ENCODE measurements around the gene VSTM5.

Gene VSTM5

GRCh38 chr11:93829598-93829997 is 20.8 kb downstream of the VSTM5 start:
- Histone ChIP-seq H3K14ac (ENCODE audit: low read length) (no peak overlapping the region), H3K4me3 (ENCODE audit: low read length in 2 of 2) (no peak overlapping the region), H3K9ac (ENCODE audit: low read depth, low read length, poor library complexity) (no peak overlapping the region), H2AK5ac (ENCODE audit: low read depth, low read length) (no peak overlapping the region), H3K23ac (ENCODE audit: low read depth, low read length, poor library complexity) (no peak overlapping the region), H2BK5ac (ENCODE audit: low read length) (no peak overlapping the region), H4K8ac (ENCODE audit: low read depth, low read length) (no peak overlapping the region), H3K18ac (ENCODE audit: low read length) (no peak overlapping the region), H3K27ac (replicated peaks; ENCODE audit: low read length) (no peak overlapping the region), H3K4me2 (ENCODE audit: insufficient read depth, low read length, poor library complexity, severe bottlenecking) (no peak overlapping the region), H3K9me3 (replicated peaks in 1 of 2; ENCODE audit: control insufficient read depth in 2 of 2, insufficient read depth in 1 of 2, low read depth in 1 of 2, low read length in 2 of 2) (no peaks in the 10 kb centered on the region), H3K27me3 (ENCODE audit: control insufficient read depth in 3 of 3, insufficient read depth in 3 of 3, low read depth in 1 of 3, low read length in 3 of 3) (no peaks in the 10 kb centered on the region), H3K36me3 (replicated peaks in 1 of 2; ENCODE audit: control insufficient read depth in 2 of 2, insufficient read depth in 2 of 2, low read length in 2 of 2) (no peaks in the 10 kb centered on the region), H3K4ac (ENCODE audit: low read length) (no peak overlapping the region), H2BK12ac (ENCODE audit: low read length) (no peak overlapping the region), H2BK15ac (ENCODE audit: low read length) (no peak overlapping the region), H2BK120ac (ENCODE audit: low read depth, low read length) (no peak overlapping the region), H4K91ac (ENCODE audit: low read depth, low read length, poor library complexity) (no peak overlapping the region), H2AFZ (ENCODE audit: low read length) (no peak overlapping the region), H3K4me1 (ENCODE audit: control insufficient read depth in 2 of 2, insufficient read depth in 1 of 2, low read depth in 1 of 2, low read length in 2 of 2) (no peaks in the 10 kb centered on the region), H3K79me1 (ENCODE audit: low read depth, low read length) (no peaks in the 10 kb centered on the region)
- no CpG with 5 or more reads among the region's 3 CpGs for WGBS, 2 donors (ENCODE audit: extremely low coverage in 2 of 2, insufficient read length in 2 of 2, insufficient replicate concordance in 1 of 2)
- no peak for DNase-seq (ENCODE audit: low spot score)

DNA sequence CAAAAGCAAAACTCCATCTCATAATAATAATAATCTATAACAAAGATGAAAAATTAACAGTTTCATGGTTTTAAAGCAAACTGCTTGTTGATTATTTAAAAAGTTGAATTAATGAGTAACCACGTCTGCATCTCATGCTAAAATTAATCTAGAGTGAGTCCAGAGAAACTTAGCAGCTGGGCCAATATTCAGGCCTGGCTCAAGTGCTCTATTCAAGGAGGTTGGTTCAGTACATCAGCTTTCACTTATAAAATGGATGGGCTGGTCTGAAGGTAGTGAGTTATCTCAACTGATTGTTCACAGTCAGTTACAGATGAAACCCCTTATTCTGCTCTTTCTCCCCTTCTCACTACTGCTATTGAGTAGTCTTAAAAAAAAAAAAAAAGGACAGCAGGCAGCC is 23.1 kb downstream of the VSTM5 start:
- Histone ChIP-seq H3K4me3 (ENCODE audit: low read length in 2 of 2) (no peak overlapping the region), H3K27me3 (ENCODE audit: control insufficient read depth in 3 of 3, insufficient read depth in 3 of 3, low read depth in 1 of 3, low read length in 3 of 3) (no peaks in the 10 kb centered on the region), H3K36me3 (replicated peaks in 1 of 2; ENCODE audit: control insufficient read depth in 2 of 2, insufficient read depth in 2 of 2, low read length in 2 of 2) (no peaks in the 10 kb centered on the region), H2BK15ac (ENCODE audit: low read length) (no peak overlapping the region), H3K9ac (ENCODE audit: low read depth, low read length, poor library complexity) (no peak overlapping the region), H2AK5ac (ENCODE audit: low read depth, low read length) (no peak overlapping the region), H4K91ac (ENCODE audit: low read depth, low read length, poor library complexity) (no peak overlapping the region), H4K8ac (ENCODE audit: low read depth, low read length) (no peak overlapping the region), H3K4me1 (ENCODE audit: control insufficient read depth in 2 of 2, insufficient read depth in 1 of 2, low read depth in 1 of 2, low read length in 2 of 2) (no peaks in the 10 kb centered on the region), H3K23ac (ENCODE audit: low read depth, low read length, poor library complexity) (no peak overlapping the region), H3K4ac (ENCODE audit: low read length) (no peak overlapping the region), H2BK12ac (ENCODE audit: low read length) (no peak overlapping the region), H2AFZ (ENCODE audit: low read length) (no peak overlapping the region), H2BK120ac (ENCODE audit: low read depth, low read length) (no peak overlapping the region), H3K27ac (replicated peaks; ENCODE audit: low read length) (no peak overlapping the region), H3K79me1 (ENCODE audit: low read depth, low read length) (no peaks in the 10 kb centered on the region), H3K9me3 (replicated peaks in 1 of 2; ENCODE audit: control insufficient read depth in 2 of 2, insufficient read depth in 1 of 2, low read depth in 1 of 2, low read length in 2 of 2) (no peaks in the 10 kb centered on the region), H3K4me2 (ENCODE audit: insufficient read depth, low read length, poor library complexity, severe bottlenecking) (no peak overlapping the region), H2BK5ac (ENCODE audit: low read length) (no peak overlapping the region), H3K14ac (ENCODE audit: low read length) (no peak overlapping the region), H3K18ac (ENCODE audit: low read length) (no peak overlapping the region)
- no CpG with 5 or more reads among the region's 1 CpG for WGBS, 2 donors (ENCODE audit: extremely low coverage in 2 of 2, insufficient read length in 2 of 2, insufficient replicate concordance in 1 of 2)
- no peak for DNase-seq (ENCODE audit: low spot score)

GRCh38 chr11:93823210-93823609 is 27.2 kb downstream of the VSTM5 start:
- Histone ChIP-seq H4K91ac (ENCODE audit: low read depth, low read length, poor library complexity) (no peak overlapping the region), H3K4me3 (ENCODE audit: low read length in 2 of 2) (no peak overlapping the region), H3K9me3 (replicated peaks in 1 of 2; ENCODE audit: control insufficient read depth in 2 of 2, insufficient read depth in 1 of 2, low read depth in 1 of 2, low read length in 2 of 2) (no peaks in the 10 kb centered on the region), H2BK120ac (ENCODE audit: low read depth, low read length) (no peak overlapping the region), H3K4me1 (ENCODE audit: control insufficient read depth in 2 of 2, insufficient read depth in 1 of 2, low read depth in 1 of 2, low read length in 2 of 2) (peaks cover 7 to 20% of the 10 kb centered on the region in 2 donors), H3K4ac (ENCODE audit: low read length) (no peak overlapping the region), H3K23ac (ENCODE audit: low read depth, low read length, poor library complexity) (no peak overlapping the region), H3K18ac (ENCODE audit: low read length) (no peak overlapping the region), H2BK15ac (ENCODE audit: low read length) (no peak overlapping the region), H2AK5ac (ENCODE audit: low read depth, low read length) (no peak overlapping the region), H3K36me3 (replicated peaks in 1 of 2; ENCODE audit: control insufficient read depth in 2 of 2, insufficient read depth in 2 of 2, low read length in 2 of 2) (no peaks in the 10 kb centered on the region), H3K4me2 (ENCODE audit: insufficient read depth, low read length, poor library complexity, severe bottlenecking) (no peak overlapping the region), H3K9ac (ENCODE audit: low read depth, low read length, poor library complexity) (no peak overlapping the region), H2BK5ac (ENCODE audit: low read length) (no peak overlapping the region), H3K27ac (replicated peaks; ENCODE audit: low read length) (no peak overlapping the region), H3K27me3 (ENCODE audit: control insufficient read depth in 3 of 3, insufficient read depth in 3 of 3, low read depth in 1 of 3, low read length in 3 of 3) (peaks cover 0 to 2% (median 0%) of the 10 kb centered on the region in 3 experiments), H3K14ac (ENCODE audit: low read length) (no peak overlapping the region), H3K79me1 (ENCODE audit: low read depth, low read length) (no peaks in the 10 kb centered on the region), H4K8ac (ENCODE audit: low read depth, low read length) (no peak overlapping the region), H2AFZ (ENCODE audit: low read length) (no peak overlapping the region), H2BK12ac (ENCODE audit: low read length) (no peak overlapping the region)
- no CpG with 5 or more reads among the region's 4 CpGs for WGBS, 2 donors (ENCODE audit: extremely low coverage in 2 of 2, insufficient read length in 2 of 2, insufficient replicate concordance in 1 of 2)
- no peak for DNase-seq (ENCODE audit: low spot score)

- no peak overlapping the region for H2BK120ac ChIP-seq (ENCODE audit: low read depth, low read length)
- no peak overlapping the region for H3K4me3 ChIP-seq (ENCODE audit: low read length in 2 of 2)
- H3K14ac ChIP-seq (ENCODE audit: low read length): no peak overlapping the region
- no peak overlapping the region for H2BK5ac ChIP-seq (ENCODE audit: low read length)
- H3K36me3 ChIP-seq (replicated peaks in 1 of 2; ENCODE audit: control insufficient read depth in 2 of 2, insufficient read depth in 2 of 2, low read length in 2 of 2): peaks cover 0 to 2% of the 10 kb centered on the region in 2 donors
- no peak for DNase-seq (ENCODE audit: low spot score)
- H3K23ac ChIP-seq (ENCODE audit: low read depth, low read length, poor library complexity): no peak overlapping the region
- H2AK5ac ChIP-seq (ENCODE audit: low read depth, low read length): no peak overlapping the region
- peaks cover 7 to 20% of the 10 kb centered on the region in 2 donors for H3K4me1 ChIP-seq (ENCODE audit: control insufficient read depth in 2 of 2, insufficient read depth in 1 of 2, low read depth in 1 of 2, low read length in 2 of 2)
- H3K79me1 ChIP-seq (ENCODE audit: low read depth, low read length): no peaks in the 10 kb centered on the region
- H2AFZ ChIP-seq (ENCODE audit: low read length): no peak overlapping the region
- H3K4ac ChIP-seq (ENCODE audit: low read length): no peak overlapping the region
- H3K9ac ChIP-seq (ENCODE audit: low read depth, low read length, poor library complexity): no peak overlapping the region
- H2BK12ac ChIP-seq (ENCODE audit: low read length): no peak overlapping the region
- no peak overlapping the region for H3K4me2 ChIP-seq (ENCODE audit: insufficient read depth, low read length, poor library complexity, severe bottlenecking)
- no peaks in the 10 kb centered on the region for H3K9me3 ChIP-seq (replicated peaks in 1 of 2; ENCODE audit: control insufficient read depth in 2 of 2, insufficient read depth in 1 of 2, low read depth in 1 of 2, low read length in 2 of 2)
- H3K27me3 ChIP-seq (ENCODE audit: control insufficient read depth in 3 of 3, insufficient read depth in 3 of 3, low read depth in 1 of 3, low read length in 3 of 3): peaks cover 0 to 2% (median 0%) of the 10 kb centered on the region in 3 experiments
- H4K8ac ChIP-seq (ENCODE audit: low read depth, low read length): no peak overlapping the region
- no peak overlapping the region for H3K27ac ChIP-seq (replicated peaks; ENCODE audit: low read length)
- H3K18ac ChIP-seq (ENCODE audit: low read length): no peak overlapping the region
- H4K91ac ChIP-seq (ENCODE audit: low read depth, low read length, poor library complexity): no peak overlapping the region
- no CpG with 5 or more reads among the region's 5 CpGs for WGBS, 2 donors (ENCODE audit: extremely low coverage in 2 of 2, insufficient read length in 2 of 2, insufficient replicate concordance in 1 of 2)
- no peak overlapping the region for H2BK15ac ChIP-seq (ENCODE audit: low read length)
These were observed 28.1 kb downstream of the VSTM5 start for GRCh38 chr11:93822359-93822758.
